H1 (cell line): ENCODE data around the gene CDH22. TPM values are rescaled to one million over a fixed set of nuclear protein-coding genes. Genes with fewer than 3 reads are reported as not detected.

Source experiments
- ASH2L ChIP-seq: fragments of 200-600, 300-600 bp; sonication (generic); IDR thresholded peaks from one replicate; pipeline ENCODE4 v1.7.1; 2017; ENCODE audit warnings: low read length
- CEBPB ChIP-seq: IDR thresholded peaks from 2 replicates; pipeline ENCODE4 v1.6.1; 2012; ENCODE audit warnings: low read depth, low read length
- CREB1 ChIP-seq: IDR thresholded peaks from 2 replicates; pipeline ENCODE4 v1.6.1; 2012; ENCODE audit warnings: inconsistent platforms
- EGR1 ChIP-seq: IDR thresholded peaks from 2 replicates; pipeline ENCODE4 v1.6.1; 2011; ENCODE audit warnings: low read depth, low read length, borderline replicate concordance
- EZH2 ChIP-seq: fragments of 200-600 bp; sonication (generic); IDR thresholded peaks from 2 replicates; pipeline ENCODE4 v1.7.1; 2012; ENCODE audit warnings: low read depth, mild to moderate bottlenecking, moderate library complexity, low read length, inconsistent platforms; ENCODE audit not compliant: severe bottlenecking
- KDM1A ChIP-seq: fragments of 200-600, 300-600 bp; sonication (generic); IDR thresholded peaks from 2 replicates; pipeline ENCODE4 v1.7.1; 2016; ENCODE audit warnings: mild to moderate bottlenecking, low read length, borderline replicate concordance
- KDM4A ChIP-seq: IDR thresholded peaks from one replicate; pipeline ENCODE4 v1.7.1; 2012; ENCODE audit warnings: low read depth, mild to moderate bottlenecking, moderate library complexity, low read length, inconsistent platforms; ENCODE audit not compliant: severe bottlenecking
- MAFK ChIP-seq: IDR thresholded peaks from 2 replicates; pipeline ENCODE4 v1.6.1; 2012; ENCODE audit warnings: low read depth, mild to moderate bottlenecking, improper control_type of control experiment, low read length
- NRF1 ChIP-seq: IDR thresholded peaks from 2 replicates; pipeline ENCODE4 v1.6.1; 2011; ENCODE audit warnings: mild to moderate bottlenecking, low read depth, low read length, improper control_type of control experiment
- PHF8 ChIP-seq: fragments of 200-600 bp; sonication (generic); conservative IDR thresholded peaks from 2 replicates; pipeline ENCODE4 v1.7.1; 2012; ENCODE audit warnings: low read depth, mild to moderate bottlenecking, inconsistent platforms, low read length, moderate library complexity
- POLR2AphosphoS5 ChIP-seq: IDR thresholded peaks from 2 replicates; pipeline ENCODE4 v1.6.1; 2011; ENCODE audit warnings: low read depth, low read length
- RAD21 ChIP-seq, 2 experiments: IDR thresholded peaks in 1 of 2; conservative IDR thresholded peaks in 1 of 2; 2 replicates each; pipeline ENCODE4 v1.6.1; 2011; ENCODE audit warnings: low read depth in 2 of 2, low read length in 2 of 2, improper control_type of control experiment in 1 of 2, inconsistent platforms in 1 of 2, mild to moderate bottlenecking in 1 of 2, moderate library complexity in 1 of 2
- RBBP5 ChIP-seq: IDR thresholded peaks from 2 replicates; pipeline ENCODE4 v1.7.1; 2012; ENCODE audit warnings: low read depth, mild to moderate bottlenecking, inconsistent platforms, low read length, moderate library complexity, borderline replicate concordance
- RNF2 ChIP-seq: fragments of 200-900, 300-1000 bp; sonication (generic); IDR thresholded peaks from 2 replicates; pipeline ENCODE4 v1.7.1; 2016; ENCODE audit warnings: borderline replicate concordance, low read depth, mild to moderate bottlenecking, antibody characterized with exemption, low read length; ENCODE audit not compliant: poor library complexity, severe bottlenecking; ENCODE audit errors: missing control alignments
- SP4 ChIP-seq: IDR thresholded peaks from 2 replicates; pipeline ENCODE4 v1.6.1; 2012; ENCODE audit warnings: low read length, inconsistent platforms
- SUZ12 ChIP-seq: fragments of 200-600 bp; sonication (generic); IDR thresholded peaks from 2 replicates; pipeline ENCODE4 v1.6.1; 2012; ENCODE audit warnings: mild to moderate bottlenecking, inconsistent platforms, low read length, moderate library complexity, mixed read lengths
- TAF1 ChIP-seq: IDR thresholded peaks from 2 replicates; pipeline ENCODE4 v1.6.1; 2011; ENCODE audit warnings: mild to moderate bottlenecking, low read depth, low read length
- TCF12 ChIP-seq: IDR thresholded peaks from 2 replicates; pipeline ENCODE4 v1.6.1; 2011; ENCODE audit warnings: low read depth, mild to moderate bottlenecking, low read length
- polyA plus RNA-seq, 7 experiments: library from polyadenylated mRNA; depleted of rRNA in 3 of 7; stranded (reverse) in 5 of 7; unstranded in 2 of 7; fragments of >200 nt in 5 of 7; fragments of 200-250 nt in 2 of 7; gene quantifications; 1 replicate in 5 of 7; 2 replicates in 1 of 7; 4 replicates in 1 of 7; pipeline versions ENCODE4 v1.2.1 to v1.2.3, GENCODE V29; 2011 to 2013; ENCODE audit warnings: missing spikeins in 2 of 7, mixed read lengths in 2 of 7
- total RNA-seq: library from RNA; stranded (reverse); fragmentation: NEBNext Ultra II Directional; extraction: Animal tissue kit (Norgen Biotek cat#: 25700); gene quantifications from 2 replicates; pipeline ENCODE4 v1.2.1, GENCODE V29; 2021
- TF ChIP-seq, protein P1 (sequence below): IDR thresholded peaks from 2 replicates; pipeline ENCODE4 v1.6.1; 2011; ENCODE audit warnings: low read depth, mild to moderate bottlenecking, low read length; ENCODE audit not compliant: insufficient read depth
- TF ChIP-seq, protein P2 (sequence below), 3 experiments: IDR thresholded peaks; 1 replicate in 2 of 3; 2 replicates in 1 of 3; pipeline versions ENCODE4 v1.5.1 to v1.6.1; 2011; ENCODE audit warnings: low read length in 3 of 3, mild to moderate bottlenecking in 3 of 3, inconsistent platforms in 2 of 3, low read depth in 1 of 3, moderate library complexity in 1 of 3; ENCODE audit not compliant: insufficient read depth in 1 of 3; ENCODE audit errors: control extremely low read depth in 1 of 3

The CDH22 gene
- total and polyA plus RNA-seq, 2 of the 8 experiments (the other 6 are each of a cell fraction or from before 2014, with no cell fraction given): 0.35 to 0.39 TPM

DNA sequence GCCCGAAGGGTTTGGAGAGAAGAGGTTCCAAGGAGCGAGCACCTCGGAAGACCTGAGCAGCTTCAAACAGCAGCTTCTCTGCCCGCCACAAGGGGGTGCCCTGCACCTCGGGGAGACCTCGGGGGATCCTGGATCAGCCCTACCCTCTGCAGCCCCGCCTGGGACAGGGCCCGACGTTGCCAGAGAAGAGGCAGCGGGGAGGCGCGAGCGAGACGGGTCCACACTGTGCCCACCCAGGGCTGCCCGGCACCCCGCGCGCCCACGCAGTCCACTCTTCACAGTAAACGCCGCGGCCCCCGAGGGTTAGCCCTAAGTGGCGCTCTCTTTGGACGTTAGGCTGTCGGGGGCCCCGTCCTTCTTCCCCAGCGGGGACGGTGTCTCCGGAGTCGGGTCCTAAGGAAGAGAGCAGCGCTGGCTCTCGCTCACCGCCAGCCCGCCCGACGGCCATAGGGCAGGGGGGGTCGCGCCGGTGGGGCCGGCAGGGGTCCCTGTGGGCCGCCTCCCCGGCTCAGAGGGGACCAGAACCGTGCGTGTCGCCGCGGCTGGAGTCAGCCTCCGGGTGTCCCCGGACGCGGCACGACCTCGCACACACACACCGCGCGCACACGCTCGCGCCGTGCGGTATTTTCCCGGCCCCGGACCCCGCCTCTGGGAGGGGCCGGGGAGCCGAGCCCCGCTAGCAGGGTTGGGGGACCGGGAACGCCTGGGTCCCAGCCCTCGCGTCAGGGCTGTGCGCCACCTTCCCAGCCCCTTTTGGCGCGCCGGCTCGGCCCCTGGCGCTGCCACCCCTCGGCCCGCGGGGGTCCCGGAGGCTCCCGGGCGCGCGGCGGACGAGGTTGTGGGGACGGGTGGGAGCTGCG is 929 bp downstream of the CDH22 start (continued):
- TF ChIP-seq PHF8 (no peak), SP4 (no peak), RNF2 (peak; percentile 44), EZH2 (peak; percentile 78), KDM4A (peak; percentile 81), CEBPB (no peak), NRF1 (no peak), SUZ12 (peak; percentile 67), POLR2AphosphoS5 (no peak), EGR1 (no peak), RBBP5 (0 out of 2 replicates have a peak, but pooled peaks have one; percentile 39), ASH2L (peak; percentile 50), TAF1 (no peak), MAFK (no peak), TCF12 (no peak), RAD21 (IDR thresholded peaks at IDR 0.05 in 1 of 2, conservative IDR thresholded peaks at IDR 0.05 in 1 of 2; ENCODE audit: low read depth in 2 of 2, low read length in 2 of 2) (peak; percentile 81 to 90), KDM1A (peak; percentile 60; the same call in 1 of the 2 replicates), CREB1 (peak; percentile 83)
- TF ChIP-seq, protein P1, sequence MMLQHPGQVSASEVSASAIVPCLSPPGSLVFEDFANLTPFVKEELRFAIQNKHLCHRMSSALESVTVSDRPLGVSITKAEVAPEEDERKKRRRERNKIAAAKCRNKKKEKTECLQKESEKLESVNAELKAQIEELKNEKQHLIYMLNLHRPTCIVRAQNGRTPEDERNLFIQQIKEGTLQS: no peak
- TF ChIP-seq, protein P2, sequence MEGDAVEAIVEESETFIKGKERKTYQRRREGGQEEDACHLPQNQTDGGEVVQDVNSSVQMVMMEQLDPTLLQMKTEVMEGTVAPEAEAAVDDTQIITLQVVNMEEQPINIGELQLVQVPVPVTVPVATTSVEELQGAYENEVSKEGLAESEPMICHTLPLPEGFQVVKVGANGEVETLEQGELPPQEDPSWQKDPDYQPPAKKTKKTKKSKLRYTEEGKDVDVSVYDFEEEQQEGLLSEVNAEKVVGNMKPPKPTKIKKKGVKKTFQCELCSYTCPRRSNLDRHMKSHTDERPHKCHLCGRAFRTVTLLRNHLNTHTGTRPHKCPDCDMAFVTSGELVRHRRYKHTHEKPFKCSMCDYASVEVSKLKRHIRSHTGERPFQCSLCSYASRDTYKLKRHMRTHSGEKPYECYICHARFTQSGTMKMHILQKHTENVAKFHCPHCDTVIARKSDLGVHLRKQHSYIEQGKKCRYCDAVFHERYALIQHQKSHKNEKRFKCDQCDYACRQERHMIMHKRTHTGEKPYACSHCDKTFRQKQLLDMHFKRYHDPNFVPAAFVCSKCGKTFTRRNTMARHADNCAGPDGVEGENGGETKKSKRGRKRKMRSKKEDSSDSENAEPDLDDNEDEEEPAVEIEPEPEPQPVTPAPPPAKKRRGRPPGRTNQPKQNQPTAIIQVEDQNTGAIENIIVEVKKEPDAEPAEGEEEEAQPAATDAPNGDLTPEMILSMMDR (IDR thresholded peaks at IDR 0.05; ENCODE audit: control extremely low read depth in 1 of 3, insufficient read depth in 1 of 3, low read depth in 1 of 3, low read length in 3 of 3): peak; percentile 92 to 97 (median 96)
